ENCODE data around the gene SPATS2.

DNA sequence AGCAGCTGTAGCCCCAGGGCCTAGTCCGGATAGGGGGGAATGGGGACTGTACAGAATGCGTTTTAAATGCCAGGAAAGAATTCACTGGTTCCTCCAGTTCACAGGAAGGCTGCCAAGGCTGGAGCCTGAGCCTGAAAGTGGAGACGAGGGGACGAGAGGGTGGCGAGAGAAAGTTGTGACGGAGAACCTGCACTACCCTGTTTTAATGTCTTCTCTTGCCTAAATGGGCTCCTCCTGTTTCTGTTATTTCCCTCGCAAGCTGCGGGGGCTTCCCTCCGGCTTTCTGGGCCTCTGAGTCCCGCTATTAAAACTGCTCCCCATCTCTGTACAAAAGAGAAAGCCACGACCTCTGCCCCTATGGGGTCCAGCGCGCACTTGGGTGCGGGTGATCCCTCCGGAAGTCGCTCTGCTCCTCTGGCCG, 34.8 kb upstream of the SPATS2 start:
- TF ChIP-seq EZH2 (IDR thresholded peaks at IDR 0.05; ENCODE audit: insufficient read depth, low read length): no peak
- TF ChIP-seq, protein P1, sequence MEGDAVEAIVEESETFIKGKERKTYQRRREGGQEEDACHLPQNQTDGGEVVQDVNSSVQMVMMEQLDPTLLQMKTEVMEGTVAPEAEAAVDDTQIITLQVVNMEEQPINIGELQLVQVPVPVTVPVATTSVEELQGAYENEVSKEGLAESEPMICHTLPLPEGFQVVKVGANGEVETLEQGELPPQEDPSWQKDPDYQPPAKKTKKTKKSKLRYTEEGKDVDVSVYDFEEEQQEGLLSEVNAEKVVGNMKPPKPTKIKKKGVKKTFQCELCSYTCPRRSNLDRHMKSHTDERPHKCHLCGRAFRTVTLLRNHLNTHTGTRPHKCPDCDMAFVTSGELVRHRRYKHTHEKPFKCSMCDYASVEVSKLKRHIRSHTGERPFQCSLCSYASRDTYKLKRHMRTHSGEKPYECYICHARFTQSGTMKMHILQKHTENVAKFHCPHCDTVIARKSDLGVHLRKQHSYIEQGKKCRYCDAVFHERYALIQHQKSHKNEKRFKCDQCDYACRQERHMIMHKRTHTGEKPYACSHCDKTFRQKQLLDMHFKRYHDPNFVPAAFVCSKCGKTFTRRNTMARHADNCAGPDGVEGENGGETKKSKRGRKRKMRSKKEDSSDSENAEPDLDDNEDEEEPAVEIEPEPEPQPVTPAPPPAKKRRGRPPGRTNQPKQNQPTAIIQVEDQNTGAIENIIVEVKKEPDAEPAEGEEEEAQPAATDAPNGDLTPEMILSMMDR (IDR thresholded peaks at IDR 0.05; ENCODE audit: insufficient read depth, low read depth, low read length): no peak
